ENCODE measurements around the gene LGI1.

Gene LGI1

DNA sequence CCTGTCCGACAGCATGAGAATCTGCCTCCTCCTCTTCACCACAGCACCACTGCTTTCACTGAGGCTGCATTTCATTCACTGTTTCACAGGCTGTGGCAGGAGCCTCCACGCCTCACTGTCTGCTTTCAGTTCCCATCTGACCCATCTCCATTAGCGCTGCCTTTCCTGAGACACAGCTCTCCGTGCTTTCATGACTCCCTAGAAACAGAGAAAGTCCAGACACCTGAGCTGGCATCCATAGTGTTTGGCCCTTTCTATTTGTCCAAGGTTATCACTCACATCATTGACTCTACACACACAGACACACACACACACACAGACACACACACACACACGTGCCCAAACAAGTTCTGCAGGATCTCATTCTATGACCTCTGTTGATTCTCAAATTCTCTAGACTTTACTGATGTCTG, 5.2 kb downstream of the LGI1 start:
- Histone ChIP-seq H3F3A (ENCODE audit: insufficient read depth, low read length) (no peaks in the 10 kb centered on the region), H3K27ac (ENCODE audit: low read depth, low read length, poor library complexity, severe bottlenecking) (no peak overlapping the region), H2AFZ (ENCODE audit: low read length) (no peak overlapping the region), H3K4me2 (ENCODE audit: low read length) (no peak overlapping the region), H4K20me1 (ENCODE audit: insufficient read depth, low read length) (no peaks in the 10 kb centered on the region), H3K27me3 (ENCODE audit: insufficient read depth, low read length) (no peaks in the 10 kb centered on the region), H3K9me3 (ENCODE audit: low read length) (no peaks in the 10 kb centered on the region), H3K9ac (ENCODE audit: low read length) (no peak overlapping the region), H3K36me3 (ENCODE audit: insufficient read depth, low read length) (no peaks in the 10 kb centered on the region), H3K4me3 (ENCODE audit: low read depth, low read length, poor library complexity, severe bottlenecking) (no peak overlapping the region), H3K9me2 (ENCODE audit: low read depth, low read length) (no peaks in the 10 kb centered on the region), H3K4me1 (ENCODE audit: insufficient read depth, low read length, severe bottlenecking) (no peaks in the 10 kb centered on the region), H3K79me2 (ENCODE audit: insufficient read depth, low read length) (no peaks in the 10 kb centered on the region)
- TF ChIP-seq, protein P1, sequence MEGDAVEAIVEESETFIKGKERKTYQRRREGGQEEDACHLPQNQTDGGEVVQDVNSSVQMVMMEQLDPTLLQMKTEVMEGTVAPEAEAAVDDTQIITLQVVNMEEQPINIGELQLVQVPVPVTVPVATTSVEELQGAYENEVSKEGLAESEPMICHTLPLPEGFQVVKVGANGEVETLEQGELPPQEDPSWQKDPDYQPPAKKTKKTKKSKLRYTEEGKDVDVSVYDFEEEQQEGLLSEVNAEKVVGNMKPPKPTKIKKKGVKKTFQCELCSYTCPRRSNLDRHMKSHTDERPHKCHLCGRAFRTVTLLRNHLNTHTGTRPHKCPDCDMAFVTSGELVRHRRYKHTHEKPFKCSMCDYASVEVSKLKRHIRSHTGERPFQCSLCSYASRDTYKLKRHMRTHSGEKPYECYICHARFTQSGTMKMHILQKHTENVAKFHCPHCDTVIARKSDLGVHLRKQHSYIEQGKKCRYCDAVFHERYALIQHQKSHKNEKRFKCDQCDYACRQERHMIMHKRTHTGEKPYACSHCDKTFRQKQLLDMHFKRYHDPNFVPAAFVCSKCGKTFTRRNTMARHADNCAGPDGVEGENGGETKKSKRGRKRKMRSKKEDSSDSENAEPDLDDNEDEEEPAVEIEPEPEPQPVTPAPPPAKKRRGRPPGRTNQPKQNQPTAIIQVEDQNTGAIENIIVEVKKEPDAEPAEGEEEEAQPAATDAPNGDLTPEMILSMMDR (IDR thresholded peaks at IDR 0.05; ENCODE audit: low read length) = no peak

DNA sequence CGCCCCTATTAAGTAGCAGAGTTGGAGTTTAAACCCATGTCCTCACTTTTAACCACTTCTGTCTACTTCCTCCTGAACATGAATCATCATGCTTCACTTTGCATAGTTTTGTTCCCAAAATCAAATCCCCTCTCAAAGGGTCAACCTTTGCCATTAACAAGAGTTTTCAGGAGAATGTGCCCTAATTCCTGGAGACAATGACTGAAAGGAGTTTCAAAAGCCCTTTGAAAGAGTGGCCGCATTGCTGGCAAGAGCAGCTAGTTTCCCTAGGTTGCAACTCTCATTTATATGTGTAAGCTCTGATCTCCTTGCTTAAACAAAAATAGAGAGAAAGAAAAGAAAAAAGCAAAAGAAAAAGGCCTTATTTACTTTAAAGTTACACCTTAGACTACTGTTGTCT, 9.2 kb downstream of the LGI1 start:
- Histone ChIP-seq H3K79me2 (ENCODE audit: insufficient read depth, low read length) (no peaks in the 10 kb centered on the region), H3K9ac (ENCODE audit: low read length) (no peak overlapping the region), H3F3A (ENCODE audit: insufficient read depth, low read length) (no peaks in the 10 kb centered on the region), H3K27me3 (ENCODE audit: insufficient read depth, low read length) (no peaks in the 10 kb centered on the region), H3K4me1 (ENCODE audit: insufficient read depth, low read length, severe bottlenecking) (no peaks in the 10 kb centered on the region), H4K20me1 (ENCODE audit: insufficient read depth, low read length) (no peaks in the 10 kb centered on the region), H3K9me3 (ENCODE audit: low read length) (no peaks in the 10 kb centered on the region), H3K4me2 (ENCODE audit: low read length) (no peak overlapping the region), H3K9me2 (ENCODE audit: low read depth, low read length) (no peaks in the 10 kb centered on the region), H3K27ac (ENCODE audit: low read depth, low read length, poor library complexity, severe bottlenecking) (no peak overlapping the region), H3K36me3 (ENCODE audit: insufficient read depth, low read length) (no peaks in the 10 kb centered on the region), H2AFZ (ENCODE audit: low read length) (no peak overlapping the region), H3K4me3 (ENCODE audit: low read depth, low read length, poor library complexity, severe bottlenecking) (no peak overlapping the region)
- no peak for TF ChIP-seq EZH2 (IDR thresholded peaks at IDR 0.05; ENCODE audit: borderline replicate concordance, low read length)
- TF ChIP-seq, protein P1 (IDR thresholded peaks at IDR 0.05; ENCODE audit: low read length) = no peak

DNA sequence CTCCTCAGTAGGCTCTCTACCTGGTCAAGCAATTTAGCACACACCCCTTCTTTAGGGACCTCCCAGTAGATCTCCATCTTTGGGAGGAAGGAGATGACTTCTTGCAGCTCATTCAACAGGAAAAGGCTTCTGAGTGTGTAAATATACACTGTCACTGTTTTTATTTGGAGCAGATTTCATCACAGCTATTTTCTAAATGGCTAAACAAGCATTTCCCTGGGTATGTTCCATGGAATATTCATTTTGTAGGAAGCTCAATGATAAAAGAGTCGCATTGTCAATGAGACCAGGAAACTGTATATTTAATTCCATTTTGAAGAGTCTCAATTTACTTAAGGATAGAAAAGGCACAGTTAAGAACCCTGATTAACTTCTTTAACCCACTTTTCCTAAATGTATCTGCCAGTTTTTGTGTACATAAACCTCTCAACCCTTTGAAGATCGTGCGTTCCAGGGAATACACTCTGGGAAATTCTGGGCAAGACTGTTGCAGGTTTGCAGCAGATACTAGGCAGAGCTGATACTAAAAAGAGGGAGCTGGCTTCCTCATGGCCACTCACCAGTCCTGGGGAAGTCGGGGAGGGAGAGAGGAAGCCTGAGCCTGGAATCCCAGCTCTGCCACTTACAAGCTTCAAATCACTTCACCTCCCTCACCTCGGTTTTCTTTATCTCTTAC, 10.1 kb downstream of the LGI1 start:
- no peaks in the 10 kb centered on the region for H3K4me1 ChIP-seq (ENCODE audit: insufficient read depth, low read length, severe bottlenecking)

More for the DNA sequence above, 10.1 kb downstream of the LGI1 start:
- Histone ChIP-seq H3K27ac (ENCODE audit: low read depth, low read length, poor library complexity, severe bottlenecking) (no peak overlapping the region), H4K20me1 (ENCODE audit: insufficient read depth, low read length) (no peaks in the 10 kb centered on the region), H3K4me2 (ENCODE audit: low read length) (no peak overlapping the region), H2AFZ (ENCODE audit: low read length) (no peak overlapping the region), H3K9me2 (ENCODE audit: low read depth, low read length) (no peaks in the 10 kb centered on the region), H3F3A (ENCODE audit: insufficient read depth, low read length) (no peaks in the 10 kb centered on the region), H3K36me3 (ENCODE audit: insufficient read depth, low read length) (no peaks in the 10 kb centered on the region), H3K9me3 (ENCODE audit: low read length) (no peaks in the 10 kb centered on the region), H3K9ac (ENCODE audit: low read length) (no peak overlapping the region), H3K4me3 (ENCODE audit: low read depth, low read length, poor library complexity, severe bottlenecking) (no peak overlapping the region), H3K27me3 (ENCODE audit: insufficient read depth, low read length) (no peaks in the 10 kb centered on the region), H3K79me2 (ENCODE audit: insufficient read depth, low read length) (no peaks in the 10 kb centered on the region)
- no peak for TF ChIP-seq EZH2 (IDR thresholded peaks at IDR 0.05; ENCODE audit: borderline replicate concordance, low read length)
- TF ChIP-seq, protein P1 (IDR thresholded peaks at IDR 0.05; ENCODE audit: low read length) = no peak
